GM18526 (cell line): Measurements from ENCODE around the gene GPR84.

Experiments used
- POLR2A ChIP-seq: IDR thresholded peaks from 3 replicates; pipeline ENCODE4 v1.6.1; 2011; ENCODE audit not compliant: insufficient read length; ENCODE audit errors: extremely low read depth

Gene GPR84

GRCh38 chr12:54364413-54364812 is at the start of gene GPR84:
Gene GPR84 (minus strand): TSS chr12:54364486. CDS start chr12:54363851, 635 bp downstream.
- no peak for TF ChIP-seq POLR2A

- TF ChIP-seq POLR2A, result no peak
Measured at GRCh38 chr12:54413284-54414190, 49.3 kb upstream of the GPR84 start.

- TF ChIP-seq POLR2A, result no peak
Measured at GRCh38 chr12:54412786-54413185, 48.5 kb upstream of the GPR84 start.

- TF ChIP-seq POLR2A, result no peak
Measured at GRCh38 chr12:54412348-54412747, 48.1 kb upstream of the GPR84 start.

- TF ChIP-seq POLR2A, result no peak
Measured at GRCh38 chr12:54411391-54412241, 47.3 kb upstream of the GPR84 start.

- no peak for TF ChIP-seq POLR2A
Measured at GRCh38 chr12:54409267-54409666, 45.0 kb upstream of the GPR84 start.

- TF ChIP-seq POLR2A, result no peak
Measured at GRCh38 chr12:54407183-54407905, 43.1 kb upstream of the GPR84 start.

GRCh38 chr12:54405573-54405972 is 41.3 kb upstream of the GPR84 start:
- no peak for TF ChIP-seq POLR2A

- no peak for TF ChIP-seq POLR2A
Measured at GRCh38 chr12:54405106-54405505, 40.8 kb upstream of the GPR84 start.

GRCh38 chr12:54404061-54405004 is 40.0 kb upstream of the GPR84 start:
- TF ChIP-seq POLR2A, result no peak

- no peak for TF ChIP-seq POLR2A
Measured at GRCh38 chr12:54401119-54401518, 36.8 kb upstream of the GPR84 start.

GRCh38 chr12:54398995-54399793 is 34.9 kb upstream of the GPR84 start:
- TF ChIP-seq POLR2A, result no peak

GRCh38 chr12:54398218-54398617 is 33.9 kb upstream of the GPR84 start:
- TF ChIP-seq POLR2A, result no peak
